Hepatocyte (in vitro differentiated cells): Measurements from ENCODE around the gene RBM33. TPM values are rescaled to one million over a fixed set of nuclear protein-coding genes. Genes with fewer than 3 reads are reported as not detected.
"Not testable (repeated sequence)": the region's sequence is repeated elsewhere in the genome, so short reads cannot be mapped to it uniquely, and the experiment has no call there.

ENCODE experiments used
- DNase-seq: peaks from one replicate; pipeline ENCODE4 v3.0.0-alpha.2; 2016; ENCODE audit warnings: low spot score
- H2AFZ ChIP-seq: fragments of 200-600 bp; sonication (generic); 2 replicates; pipeline ENCODE4 v1.6.0; 2016; ENCODE audit warnings: antibody characterized with exemption, mild to moderate bottlenecking
- H3K27ac ChIP-seq: fragments of 200-600 bp; sonication (generic); 2 replicates; pipeline ENCODE4 v1.5.1; 2016; ENCODE audit warnings: mild to moderate bottlenecking
- H3K27me3 ChIP-seq: fragments of 200-600 bp; sonication (generic); 2 replicates; pipeline ENCODE4 v1.6.1; 2016
- H3K36me3 ChIP-seq: fragments of 200-600 bp; sonication (generic); replicated peaks from 2 replicates; pipeline ENCODE4 v1.5.1; 2016; ENCODE audit warnings: low read depth; ENCODE audit not compliant: insufficient read depth
- H3K4me1 ChIP-seq: fragments of 200-600 bp; sonication (generic); 2 replicates; pipeline ENCODE4 v1.5.1; 2016; ENCODE audit warnings: mild to moderate bottlenecking, moderate library complexity; ENCODE audit not compliant: insufficient read depth
- H3K4me2 ChIP-seq: fragments of 200-600 bp; sonication (generic); 2 replicates; pipeline ENCODE4 v1.6.0; 2016
- H3K4me3 ChIP-seq: fragments of 200-600 bp; sonication (generic); 2 replicates; pipeline ENCODE4 v1.5.1; 2016; ENCODE audit warnings: mild to moderate bottlenecking
- H3K79me2 ChIP-seq: fragments of 200-600 bp; sonication (generic); 2 replicates; pipeline ENCODE4 v1.6.0; 2017; ENCODE audit warnings: mild to moderate bottlenecking
- H3K9me2 ChIP-seq: fragments of 200-600 bp; sonication (generic); replicated peaks from 2 replicates; pipeline ENCODE4 v1.6.0; 2017; ENCODE audit warnings: mild to moderate bottlenecking; ENCODE audit not compliant: insufficient read depth
- H3K9me3 ChIP-seq: fragments of 200-600 bp; sonication (generic); 2 replicates; pipeline ENCODE4 v1.5.1; 2016; ENCODE audit warnings: low read depth, mild to moderate bottlenecking
- H4K20me1 ChIP-seq: fragments of 200-600 bp; sonication (generic); 2 replicates; pipeline ENCODE4 v1.6.0; 2016; ENCODE audit warnings: mild to moderate bottlenecking; ENCODE audit not compliant: insufficient read depth, poor library complexity, severe bottlenecking
- CTCF ChIP-seq: fragments of 200-600 bp; sonication (generic); IDR thresholded peaks from 2 replicates; pipeline ENCODE4 v1.5.1; 2016; ENCODE audit warnings: antibody characterized with exemption, mild to moderate bottlenecking; ENCODE audit not compliant: poor library complexity
- EZH2 ChIP-seq: fragments of 200-600 bp; sonication (generic); IDR thresholded peaks from 2 replicates; pipeline ENCODE4 v1.6.1; 2016; ENCODE audit warnings: antibody characterized with exemption, mild to moderate bottlenecking, borderline replicate concordance
- EZH2phosphoT487 ChIP-seq: fragments of 200-600 bp; sonication (generic); IDR thresholded peaks from one replicate; pipeline ENCODE4 v1.6.1; 2018; ENCODE audit warnings: antibody characterized with exemption, mild to moderate bottlenecking, low read depth, moderate library complexity; ENCODE audit not compliant: unreplicated experiment, severe bottlenecking
- WGBS: methylation state at CpG from one replicate; pipeline ENCODE4 v1.1.6; 2016; ENCODE audit warnings: low lambda C conversion rate; ENCODE audit errors: missing lambda C conversion rate; 5-methylcytosine and 5-hydroxymethylcytosine counted together
- polyA plus RNA-seq: library from polyadenylated mRNA; unstranded; fragments of >200 nt; fragmentation: Nextera tagmentation; extraction: Ambion mirVana; gene quantifications from 2 replicates; pipeline ENCODE4 v1.2.1, GENCODE V29; 2016
- total RNA-seq: library from RNA; depleted of rRNA; stranded (reverse); fragments of >200 nt; gene quantifications from 2 replicates; pipeline ENCODE4 v1.2.3, GENCODE V29; 2014

RBM33 gene
- total and polyA plus RNA-seq, 2 experiments from 2014 or later = 24.8 to 40.8 TPM

GRCh38 chr7:155610633-155611193 is 33.7 kb upstream of the RBM33 start:
- Histone ChIP-seq H3K27me3 (no peaks in the 10 kb centered on the region), H2AFZ (no peak overlapping the region), H3K9me2 (no peaks in the 10 kb centered on the region), H3K4me2 (no peak overlapping the region), H3K27ac (no peak overlapping the region), H3K79me2 (no peaks in the 10 kb centered on the region), H3K36me3 (no peaks in the 10 kb centered on the region), H4K20me1 (no peaks in the 10 kb centered on the region), H3K9me3 (no peaks in the 10 kb centered on the region), H3K4me1 (no peaks in the 10 kb centered on the region), H3K4me3 (no peak overlapping the region)
- WGBS = 63% methylated on average over 11 of the region's 11 CpGs
- TF ChIP-seq EZH2phosphoT487 (no peak), CTCF (no peak), EZH2 (no peak)
- DNase-seq = no peak

- Histone ChIP-seq H2AFZ (no peak overlapping the region), H3K9me2 (no peaks in the 10 kb centered on the region), H3K4me1 (no peaks in the 10 kb centered on the region), H3K79me2 (no peaks in the 10 kb centered on the region), H3K27me3 (no peaks in the 10 kb centered on the region), H3K4me2 (no peak overlapping the region), H3K27ac (no peak overlapping the region), H3K9me3 (no peaks in the 10 kb centered on the region), H3K4me3 (no peak overlapping the region), H3K36me3 (no peaks in the 10 kb centered on the region), H4K20me1 (no peaks in the 10 kb centered on the region)
- DNase-seq = no peak
- no peak for TF ChIP-seq EZH2phosphoT487
- TF ChIP-seq CTCF = no peak
- no peak for TF ChIP-seq EZH2
- 89% methylated on average over 9 of the region's 9 CpGs for WGBS
These were observed 32.5 kb upstream of the RBM33 start for GRCh38 chr7:155611808-155612447.

GRCh38 chr7:155612658-155613057 is 31.8 kb upstream of the RBM33 start:
- Histone ChIP-seq H4K20me1 (no peaks in the 10 kb centered on the region), H3K79me2 (no peaks in the 10 kb centered on the region), H3K4me1 (no peaks in the 10 kb centered on the region), H3K36me3 (no peaks in the 10 kb centered on the region), H3K4me2 (no peak overlapping the region), H3K27ac (no peak overlapping the region), H3K4me3 (no peak overlapping the region), H3K9me2 (no peaks in the 10 kb centered on the region), H3K27me3 (no peaks in the 10 kb centered on the region), H2AFZ (no peak overlapping the region), H3K9me3 (no peaks in the 10 kb centered on the region)
- TF ChIP-seq CTCF = no peak
- no peak for TF ChIP-seq EZH2
- TF ChIP-seq EZH2phosphoT487 = no peak
- 88% methylated on average over 7 of the region's 10 CpGs for WGBS
- DNase-seq = no peak

- H4K20me1 ChIP-seq, H3K9me2 ChIP-seq, H3K4me1 ChIP-seq, DNase-seq, H3K9me3 ChIP-seq, H3K27me3 ChIP-seq, H3K4me2 ChIP-seq, H2AFZ ChIP-seq, H3K36me3 ChIP-seq, H3K27ac ChIP-seq, H3K79me2 ChIP-seq, H3K4me3 ChIP-seq: not testable (repeated sequence)
- 98% methylated on average over 6 of the region's 6 CpGs for WGBS
These were observed 29.4 kb upstream of the RBM33 start for GRCh38 chr7:155615085-155615484.
